HG03521 (cell line): ENCODE results near the gene VPS25.

Source experiments
- ATAC-seq: cut with Tn5 transposase; IDR thresholded peaks from one replicate; pipeline ENCODE4 v1.9.1; 2021; ENCODE audit warnings: mild to moderate bottlenecking, moderate library complexity; ENCODE audit not compliant: unreplicated experiment

VPS25 gene

DNA sequence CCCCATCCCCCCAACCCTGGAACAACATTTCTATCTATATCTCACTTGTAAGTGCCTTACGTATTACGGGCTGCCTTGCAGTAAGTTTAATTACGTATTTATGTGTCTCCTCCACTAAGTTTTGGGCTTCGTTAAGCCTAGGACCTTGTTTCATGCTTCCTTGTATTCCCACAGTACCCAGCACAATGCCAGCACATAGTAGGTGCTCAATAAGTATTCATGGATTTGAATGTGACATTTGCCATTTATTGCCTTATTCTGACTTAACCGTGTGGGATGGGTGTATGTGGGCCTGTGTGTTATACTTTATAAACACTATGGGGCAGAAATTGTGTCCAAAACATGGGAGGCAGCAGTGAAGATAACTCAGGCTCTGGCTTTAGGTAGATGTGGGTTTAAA, 19.3 kb downstream of the VPS25 start:
- ATAC-seq: no peak

- ATAC-seq: no peak
Measured at GRCh38 chr17:42795061-42795460, 21.8 kb downstream of the VPS25 start.

DNA sequence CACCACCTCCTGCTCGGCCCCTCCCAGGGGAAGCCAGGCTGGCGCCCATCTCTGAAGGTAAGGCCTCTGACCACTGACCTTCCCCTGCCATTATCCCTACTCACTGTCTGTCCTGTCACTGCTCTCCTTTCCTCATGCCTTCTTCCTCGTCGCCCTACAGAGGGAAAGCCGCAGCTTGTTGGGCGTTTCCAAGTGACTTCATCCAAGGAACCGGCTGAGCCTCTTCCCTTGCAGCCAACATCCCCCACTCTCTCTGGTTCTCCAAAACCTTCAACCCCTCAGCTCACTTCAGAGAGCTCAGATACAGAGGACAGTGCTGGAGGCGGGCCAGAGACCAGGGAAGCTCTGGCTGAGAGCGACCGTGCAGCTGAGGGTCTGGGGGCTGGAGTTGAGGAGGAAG, 22.2 kb downstream of the VPS25 start:
- ATAC-seq: no peak

GRCh38 chr17:42796066-42796758, 23.0 kb downstream of the VPS25 start:
- ATAC-seq: no peak

DNA sequence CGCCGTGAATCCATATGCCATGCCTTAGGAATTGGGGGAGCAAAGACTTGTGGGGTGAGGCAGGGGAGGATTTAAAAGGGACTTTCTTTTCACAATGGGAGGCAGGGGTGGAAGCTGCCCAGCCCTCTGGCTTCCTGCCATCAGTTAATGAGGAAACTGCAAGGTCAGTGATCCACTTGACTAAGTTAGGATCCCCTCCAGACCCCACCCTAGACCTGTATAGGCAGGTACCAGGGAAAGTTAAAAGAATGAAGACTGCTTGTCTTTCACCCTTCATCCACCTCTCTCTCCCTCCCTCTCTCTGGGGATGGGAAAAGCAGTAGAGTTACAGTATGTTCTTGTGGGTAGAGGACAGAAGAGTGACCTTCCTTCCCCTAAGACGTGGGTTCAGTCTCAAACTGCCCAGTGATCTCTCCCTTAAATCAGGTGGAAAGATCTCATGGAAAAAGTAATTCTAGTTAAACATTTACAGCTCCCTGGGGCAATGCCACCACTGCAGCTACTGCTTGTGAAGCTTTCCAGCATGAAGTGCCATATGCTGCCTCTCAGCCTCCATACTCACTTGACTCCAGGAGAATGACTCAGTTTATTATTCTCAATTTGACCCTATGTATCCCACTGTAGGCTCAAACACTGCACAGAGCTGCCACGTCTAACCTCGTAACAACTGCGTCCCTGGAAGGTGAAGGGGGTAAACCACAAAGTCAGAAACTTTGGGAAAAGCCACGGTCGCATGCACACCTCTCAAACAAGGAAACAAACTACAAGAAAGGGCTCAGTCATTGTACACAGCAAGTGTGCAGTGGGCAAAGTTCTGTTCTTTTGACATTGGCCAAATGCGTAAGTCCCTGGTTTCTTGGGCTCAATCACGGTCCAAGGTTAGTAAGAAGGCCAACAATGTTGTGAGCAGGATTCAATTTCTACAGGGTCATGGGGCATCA, 24.1 kb downstream of the VPS25 start:
- ATAC-seq: no peak

- ATAC-seq: no peak
Measured at GRCh38 chr17:42798011-42798382, 24.7 kb downstream of the VPS25 start.

- no peak for ATAC-seq
Measured at GRCh38 chr17:42798383-42799380, 25.4 kb downstream of the VPS25 start, which contains the start of the genes CNTD1 and COA3. TSS of gene CNTD1 (plus strand) at chr17:42798861. CDS start at chr17:42799068, 207 bp downstream. TSS of gene COA3 (minus strand) at chr17:42798704. CDS start at chr17:42798681, 23 bp downstream.

- no peak for ATAC-seq
Measured at GRCh38 chr17:42803074-42803883, 30.0 kb downstream of the VPS25 start.

GRCh38 chr17:42804918-42805367, 31.7 kb downstream of the VPS25 start:
- no peak for ATAC-seq

GRCh38 chr17:42806249-42806648, 33.0 kb downstream of the VPS25 start:
- ATAC-seq: no peak

- no peak for ATAC-seq
Measured at GRCh38 chr17:42809250-42809649, 36.0 kb downstream of the VPS25 start.

DNA sequence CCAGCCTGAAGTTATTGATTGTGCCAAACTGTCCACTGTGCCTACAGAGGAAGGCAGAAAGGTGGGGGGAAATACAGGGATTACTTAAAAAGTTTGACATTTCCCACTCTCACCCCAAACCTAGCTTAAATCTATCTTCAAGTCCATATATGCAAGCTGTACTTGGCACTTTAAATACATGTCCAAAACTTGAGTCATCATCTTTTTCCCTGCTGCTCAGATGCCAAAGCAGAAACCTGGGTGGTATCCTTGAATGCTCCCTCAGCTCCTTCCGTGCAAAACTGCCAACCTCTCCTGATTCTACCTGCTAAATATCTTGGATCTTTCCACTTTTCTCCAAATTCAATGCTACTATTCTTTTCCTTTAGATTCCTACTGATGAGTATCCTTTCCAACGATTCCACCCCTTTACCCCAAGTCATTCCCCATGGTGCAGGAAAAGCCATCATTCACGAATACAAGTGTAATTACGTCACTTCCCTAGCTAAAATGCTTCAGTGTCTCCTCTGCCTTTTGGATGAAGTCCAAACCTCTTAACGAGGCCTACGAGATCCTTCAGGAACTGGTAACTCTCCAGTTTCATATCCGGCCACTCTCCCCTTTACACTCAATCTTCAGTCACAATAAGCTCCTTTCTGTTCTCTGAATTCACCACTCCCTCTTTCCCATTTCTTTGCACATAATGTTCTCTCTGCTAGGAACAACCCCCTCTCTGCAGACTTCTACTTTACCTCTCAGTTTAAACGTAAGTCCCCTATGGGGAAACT, 41.6 kb downstream of the VPS25 start:
- ATAC-seq: no peak

- ATAC-seq: no peak
Measured at GRCh38 chr17:42817866-42818265, 44.6 kb downstream of the VPS25 start.

DNA sequence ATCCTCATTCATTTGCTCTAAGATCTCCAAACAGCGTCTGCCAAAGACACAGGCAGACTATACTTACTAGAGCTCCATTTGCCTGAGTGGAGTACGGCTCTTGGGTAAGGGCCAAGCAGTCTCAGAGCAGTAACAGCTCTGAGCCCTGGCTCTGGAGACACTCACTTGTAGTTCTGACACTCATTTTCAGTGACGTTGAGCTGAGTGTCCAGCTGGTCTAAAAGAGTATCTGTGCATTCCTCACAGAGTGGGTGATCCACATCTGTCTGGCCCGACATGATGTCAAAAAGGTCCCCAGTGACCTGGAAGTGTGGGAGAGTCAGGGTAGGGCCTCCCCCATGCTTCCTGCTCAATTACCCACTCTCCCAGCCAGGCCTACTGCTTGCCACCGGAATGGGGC, 45.1 kb downstream of the VPS25 start:
- no peak for ATAC-seq

GRCh38 chr17:42819939-42820535, 46.8 kb downstream of the VPS25 start:
- no peak for ATAC-seq

DNA sequence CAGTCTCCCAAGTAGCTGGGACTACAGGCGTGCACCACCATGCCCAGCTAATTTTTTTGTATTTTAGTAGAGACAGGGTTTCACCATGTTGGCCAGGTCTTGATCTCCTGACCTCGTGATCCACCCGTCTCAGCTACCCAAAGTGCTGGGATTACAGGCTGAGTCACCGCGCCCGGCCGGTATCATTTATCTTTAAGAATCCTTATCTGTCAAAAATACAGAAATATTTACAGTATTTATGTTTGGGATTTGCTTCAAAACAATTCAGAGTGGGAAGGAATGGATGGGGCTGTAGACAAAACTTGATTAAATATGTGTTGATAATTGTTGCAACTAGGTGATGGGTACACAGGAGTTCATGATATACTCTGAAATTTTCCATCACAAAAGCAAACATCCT, 47.9 kb downstream of the VPS25 start:
- no peak for ATAC-seq

DNA sequence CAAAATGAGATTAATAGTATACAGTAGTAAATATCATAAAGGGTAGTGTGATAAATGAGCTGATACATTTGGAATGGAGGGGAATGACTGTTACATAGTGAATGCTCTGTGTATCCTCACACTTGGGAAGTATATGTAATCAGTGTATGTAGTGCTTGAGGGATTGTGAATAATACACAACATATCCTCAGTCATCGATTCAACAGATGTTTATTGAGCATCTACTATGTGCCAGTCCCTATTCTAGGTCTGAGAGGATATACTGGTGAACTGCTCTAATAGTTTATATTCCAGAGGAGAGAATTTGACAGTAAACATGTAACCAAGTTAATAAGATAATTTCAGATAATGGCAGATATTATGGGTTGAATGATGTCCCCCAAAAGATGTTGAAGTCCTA, 54.2 kb downstream of the VPS25 start:
- ATAC-seq: no peak
